ENCODE measurements around the gene ADAMTS15. TPM values are rescaled to one million over a fixed set of nuclear protein-coding genes. Genes with fewer than 3 reads are reported as not detected.

ADAMTS15 gene
- total RNA-seq, 2 experiments from 2014 or later: 0.04 to 0.05 TPM

DNA sequence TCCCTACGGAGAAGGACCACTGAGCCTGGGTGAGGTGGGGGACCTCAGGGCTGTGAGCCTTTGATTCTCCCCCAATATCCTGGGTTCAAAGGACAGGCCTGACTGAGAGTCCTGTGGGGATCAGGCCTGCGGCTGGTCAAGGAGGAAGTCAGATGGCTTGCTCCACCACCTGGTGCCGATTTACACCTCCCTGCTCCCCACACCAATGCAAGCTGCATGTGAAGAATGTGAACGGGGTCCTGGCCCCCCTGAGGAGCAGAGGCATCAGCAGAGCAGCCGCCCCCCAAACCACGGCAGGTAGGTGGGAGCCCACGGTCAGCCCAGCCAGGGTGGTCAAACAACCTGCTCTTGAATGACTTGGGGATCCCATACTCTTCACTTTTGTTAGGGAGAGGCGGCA, 26.7 kb upstream of the ADAMTS15 start:
- DNase-seq: no peak
- Mint-ChIP-seq H3K27ac (no peak overlapping the region), H3K36me3 (ENCODE audit: low read depth) (no peaks in the 10 kb centered on the region), H3K4me1 (no peaks in the 10 kb centered on the region), H3K27me3 (peaks cover 17% of the 10 kb centered on the region), H3K4me3 (no peak overlapping the region), H3K9me3 (no peaks in the 10 kb centered on the region)
- POLR2A ChIA-PET: no interaction called here
- CTCF ChIA-PET: interaction anchor here (1.0 to 1.4 kb wide), 3 partner anchors 16 to 441 kb away, joined by 3 to 5 read pairs (median 3); no protein-coding TSS in a partner anchor

DNA sequence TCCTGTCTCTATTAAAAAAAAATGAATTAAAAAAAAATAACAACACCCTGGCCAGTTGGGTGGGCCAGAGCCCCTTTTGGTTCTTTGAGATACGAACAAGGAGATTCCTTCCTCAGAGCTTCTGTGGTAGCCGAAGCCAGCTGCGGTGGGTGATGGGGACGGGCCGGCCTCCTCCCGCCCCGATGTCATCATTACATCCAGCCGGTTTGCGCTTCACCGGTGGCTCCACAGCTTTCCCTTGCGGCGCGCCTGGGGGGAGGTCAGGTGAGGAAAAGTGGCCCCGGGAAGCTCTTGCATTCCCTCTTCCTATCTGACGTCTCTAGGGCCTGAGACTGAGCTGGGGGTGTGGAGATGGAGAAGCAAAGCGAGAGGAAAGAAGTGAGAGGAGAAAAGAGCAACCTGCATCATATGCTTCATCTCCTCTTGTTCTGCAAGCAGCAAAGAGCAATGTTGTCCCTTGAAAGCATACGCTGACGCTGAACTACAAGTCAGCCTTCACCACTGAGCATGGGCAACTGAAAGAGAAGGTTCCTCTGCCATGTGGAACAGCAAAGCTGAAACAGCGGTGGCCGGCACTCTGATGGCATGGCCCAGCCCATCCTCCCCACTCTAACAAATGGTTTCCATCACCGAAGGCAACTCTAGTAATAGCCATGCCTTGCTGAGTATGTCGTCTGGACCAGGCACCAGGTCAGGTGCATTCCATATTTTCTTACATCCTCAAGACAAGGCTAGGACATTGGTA, 26.0 kb upstream of the ADAMTS15 start:
- Mint-ChIP-seq H3K27ac (no peak overlapping the region), H3K27me3 (peaks cover 24% of the 10 kb centered on the region), H3K36me3 (ENCODE audit: low read depth) (no peaks in the 10 kb centered on the region), H3K4me3 (no peak overlapping the region), H3K9me3 (no peaks in the 10 kb centered on the region), H3K4me1 (peaks cover 5% of the 10 kb centered on the region)
- ChIA-PET POLR2A (no interaction called here), CTCF (interaction anchor here (0.7 to 1.4 kb wide), 3 partner anchors 16 to 440 kb away, joined by 3 read pairs; no protein-coding TSS in a partner anchor)
- no peak for DNase-seq

DNA sequence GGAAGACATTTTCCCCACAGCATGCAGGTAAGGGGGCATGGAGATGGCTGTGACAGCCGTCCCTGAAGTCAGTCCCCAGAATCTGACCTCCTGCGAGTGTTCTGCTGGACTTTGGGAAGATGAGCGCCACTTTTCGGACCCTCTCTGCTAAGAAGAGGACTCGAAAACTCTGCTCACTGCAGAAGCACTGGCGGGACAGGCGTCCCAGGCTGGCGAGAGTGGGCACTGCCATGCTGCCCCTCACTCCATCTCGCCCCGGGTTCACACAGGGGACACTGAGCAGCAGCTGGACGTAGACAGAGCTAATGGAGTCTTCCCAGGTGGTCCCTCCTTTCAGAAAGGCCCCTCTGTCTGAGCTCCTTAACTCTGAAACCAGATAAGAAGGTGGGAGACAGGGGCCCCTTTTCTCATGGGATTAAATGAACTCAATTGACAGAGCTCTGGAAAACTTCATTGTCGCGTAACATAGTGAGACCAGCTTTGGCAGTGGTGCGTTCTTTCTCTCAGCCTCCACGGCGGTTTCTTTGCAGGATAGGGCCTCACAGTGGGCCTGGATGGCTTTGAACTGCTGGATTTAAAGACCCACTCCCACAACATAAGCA, 24.8 kb upstream of the ADAMTS15 start:
- ChIA-PET CTCF (no interaction called here), POLR2A (no interaction called here)
- H3K27me3 Mint-ChIP-seq: peaks cover 27% of the 10 kb centered on the region
- no peaks in the 10 kb centered on the region for H3K9me3 Mint-ChIP-seq
- H3K27ac Mint-ChIP-seq: no peak overlapping the region
- no peaks in the 10 kb centered on the region for H3K36me3 Mint-ChIP-seq (ENCODE audit: low read depth)
- no peak for DNase-seq
- peaks cover 7% of the 10 kb centered on the region for H3K4me1 Mint-ChIP-seq
- H3K4me3 Mint-ChIP-seq: no peak overlapping the region

DNA sequence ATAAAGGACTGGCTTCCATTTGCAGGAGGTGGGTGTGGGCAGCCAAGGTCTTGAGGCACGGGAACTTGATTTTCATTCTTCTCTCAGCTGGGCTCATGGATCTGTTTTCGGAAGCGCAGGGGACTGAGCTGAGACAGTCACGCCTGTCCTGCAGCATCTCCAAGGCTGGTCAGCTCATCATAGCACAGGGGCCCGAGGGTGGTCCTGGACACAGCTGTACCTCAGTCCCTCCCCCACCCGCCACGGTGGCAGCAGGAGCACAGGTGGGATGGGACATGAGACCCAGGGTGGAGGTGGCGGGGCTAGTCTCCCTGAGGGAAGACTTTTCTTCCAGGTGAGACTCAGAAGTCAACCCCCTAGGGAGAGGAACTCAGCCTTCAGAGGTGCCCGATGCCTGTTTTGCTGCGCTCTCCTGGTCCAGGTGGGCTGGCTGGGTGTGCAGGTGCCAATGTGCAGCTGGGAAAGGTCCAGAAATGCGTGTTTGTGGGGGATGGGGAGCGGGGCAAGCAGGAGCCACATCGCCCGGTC, 23.8 kb upstream of the ADAMTS15 start:
- POLR2A ChIA-PET: no interaction called here
- CTCF ChIA-PET: interaction anchor here (0.9 to 1.2 kb wide), 2 partner anchors 8 to 27 kb away, joined by 3 read pairs; no protein-coding TSS in a partner anchor
- peaks cover 9% of the 10 kb centered on the region for H3K4me1 Mint-ChIP-seq

DNA sequence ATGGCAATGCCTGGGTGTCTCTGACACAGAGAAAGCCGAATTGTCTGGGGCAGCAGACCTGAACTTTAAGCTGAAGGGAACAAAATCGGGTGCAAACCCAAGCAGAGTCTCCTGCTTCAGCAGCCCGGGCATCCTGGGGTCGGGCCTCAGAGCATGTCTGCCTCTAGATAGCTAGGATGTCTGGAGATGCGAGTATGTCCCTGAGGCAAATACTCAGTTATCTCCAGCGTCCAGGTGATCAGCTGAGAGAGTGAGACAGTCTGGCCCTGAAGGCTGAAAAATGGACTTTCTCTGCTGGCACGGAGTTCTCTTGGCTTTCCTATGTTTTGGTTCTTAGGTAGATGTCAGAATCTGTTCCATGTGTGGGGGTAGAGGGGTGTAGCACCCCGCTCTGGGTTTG, 23.3 kb upstream of the ADAMTS15 start:
- Mint-ChIP-seq H3K27me3 (peaks cover 41% of the 10 kb centered on the region), H3K4me1 (peaks cover 9% of the 10 kb centered on the region)
- POLR2A ChIA-PET: no interaction called here

More for the DNA sequence above, 23.8 kb upstream of the ADAMTS15 start:
- H3K27ac Mint-ChIP-seq: no peak overlapping the region
- H3K4me3 Mint-ChIP-seq: no peak overlapping the region
- DNase-seq: no peak
- H3K36me3 Mint-ChIP-seq (ENCODE audit: low read depth): no peaks in the 10 kb centered on the region
- no peaks in the 10 kb centered on the region for H3K9me3 Mint-ChIP-seq
- H3K27me3 Mint-ChIP-seq: peaks cover 37% of the 10 kb centered on the region

DNA sequence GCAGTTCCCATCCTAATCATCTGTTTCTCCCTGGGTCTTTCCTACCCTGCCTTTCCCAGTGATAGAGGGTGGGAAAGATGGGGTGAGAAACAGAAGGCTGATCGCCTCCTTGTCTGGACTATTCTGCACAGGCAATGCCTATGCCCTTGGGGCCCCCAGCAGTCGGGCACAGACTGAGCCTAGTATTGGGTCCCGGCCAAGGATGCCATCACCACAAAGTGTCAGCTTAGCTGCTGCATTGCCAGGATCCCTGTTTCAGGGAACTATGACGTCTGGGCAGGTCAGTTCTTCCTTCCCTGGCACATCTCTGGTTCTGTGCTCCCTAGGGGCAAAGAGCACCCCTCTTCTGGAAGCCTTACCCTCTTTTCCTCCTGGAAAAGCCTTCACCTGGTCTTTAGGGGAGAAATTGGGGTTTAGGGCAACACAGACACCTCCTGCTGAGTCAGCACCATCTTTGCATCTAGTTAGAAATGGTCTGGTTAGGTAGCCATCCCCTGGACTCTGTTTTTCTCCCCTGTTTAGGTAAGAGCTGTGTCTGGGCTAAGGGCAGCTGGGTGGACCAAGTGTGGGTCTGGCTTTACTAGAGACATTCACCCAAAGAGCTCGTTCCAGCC, 22.1 kb upstream of the ADAMTS15 start:
- ChIA-PET POLR2A (interaction anchor here (0.6 kb wide), 1 partner anchor 210 kb away, joined by 3 read pairs; no protein-coding TSS in a partner anchor), CTCF (interaction anchor here (0.6 to 1.7 kb wide), 2 partner anchors 280 to 436 kb away, joined by 6 to 8 read pairs; no protein-coding TSS in a partner anchor)
- Mint-ChIP-seq H3K4me1 (peaks cover 9% of the 10 kb centered on the region), H3K9me3 (no peaks in the 10 kb centered on the region), H3K27me3 (peaks cover 47% of the 10 kb centered on the region), H3K27ac (no peak overlapping the region), H3K36me3 (ENCODE audit: low read depth) (no peaks in the 10 kb centered on the region), H3K4me3 (no peak overlapping the region)
- no peak for DNase-seq

More for the DNA sequence above, 23.3 kb upstream of the ADAMTS15 start:
- H3K9me3 Mint-ChIP-seq: no peaks in the 10 kb centered on the region
- H3K27ac Mint-ChIP-seq: no peak overlapping the region
- no peak for DNase-seq
- H3K4me3 Mint-ChIP-seq: no peak overlapping the region
- CTCF ChIA-PET: interaction anchor here (0.6 to 1.2 kb wide), 3 partner anchors 9 to 1571 kb away, joined by 3 read pairs; no protein-coding TSS in a partner anchor
- H3K36me3 Mint-ChIP-seq (ENCODE audit: low read depth): no peaks in the 10 kb centered on the region

DNA sequence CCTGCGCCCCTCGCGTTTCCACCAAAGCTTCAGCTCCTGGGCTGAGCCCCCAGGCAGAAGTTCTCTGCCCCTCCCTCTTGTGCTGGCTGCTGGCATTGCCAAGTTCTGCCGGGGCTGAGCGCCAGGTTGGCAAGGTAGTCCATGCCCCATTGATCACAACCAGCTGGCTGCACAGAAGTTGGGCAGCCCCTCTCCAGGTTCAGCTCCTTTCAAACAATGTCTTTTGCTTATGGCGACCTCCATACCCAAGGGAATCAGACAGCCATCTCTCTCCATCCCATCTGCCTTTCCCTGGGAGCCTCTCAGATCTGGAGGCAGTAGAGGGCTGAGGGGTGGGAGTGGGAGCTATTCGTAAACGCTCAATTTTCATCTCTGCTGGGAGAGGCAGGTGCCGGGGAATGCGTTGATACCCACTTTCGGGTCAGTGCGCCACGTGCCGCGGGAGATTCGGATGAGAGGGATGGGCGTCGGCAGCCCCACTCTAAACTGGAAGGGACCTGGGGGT, 21.6 kb upstream of the ADAMTS15 start:
- peak overlapping the region; percentile 54 for H3K27ac Mint-ChIP-seq
- H3K9me3 Mint-ChIP-seq: no peaks in the 10 kb centered on the region
- no peak overlapping the region for H3K4me3 Mint-ChIP-seq
- ChIA-PET CTCF (interaction anchor here (0.6 to 1.7 kb wide), 2 partner anchors 280 to 435 kb away, joined by 6 to 8 read pairs; no protein-coding TSS in a partner anchor), POLR2A (no interaction called here)
- peaks cover 9% of the 10 kb centered on the region for H3K4me1 Mint-ChIP-seq
- peaks cover 47% of the 10 kb centered on the region for H3K27me3 Mint-ChIP-seq
- H3K36me3 Mint-ChIP-seq (ENCODE audit: low read depth): no peaks in the 10 kb centered on the region
- DNase-seq: no peak

DNA sequence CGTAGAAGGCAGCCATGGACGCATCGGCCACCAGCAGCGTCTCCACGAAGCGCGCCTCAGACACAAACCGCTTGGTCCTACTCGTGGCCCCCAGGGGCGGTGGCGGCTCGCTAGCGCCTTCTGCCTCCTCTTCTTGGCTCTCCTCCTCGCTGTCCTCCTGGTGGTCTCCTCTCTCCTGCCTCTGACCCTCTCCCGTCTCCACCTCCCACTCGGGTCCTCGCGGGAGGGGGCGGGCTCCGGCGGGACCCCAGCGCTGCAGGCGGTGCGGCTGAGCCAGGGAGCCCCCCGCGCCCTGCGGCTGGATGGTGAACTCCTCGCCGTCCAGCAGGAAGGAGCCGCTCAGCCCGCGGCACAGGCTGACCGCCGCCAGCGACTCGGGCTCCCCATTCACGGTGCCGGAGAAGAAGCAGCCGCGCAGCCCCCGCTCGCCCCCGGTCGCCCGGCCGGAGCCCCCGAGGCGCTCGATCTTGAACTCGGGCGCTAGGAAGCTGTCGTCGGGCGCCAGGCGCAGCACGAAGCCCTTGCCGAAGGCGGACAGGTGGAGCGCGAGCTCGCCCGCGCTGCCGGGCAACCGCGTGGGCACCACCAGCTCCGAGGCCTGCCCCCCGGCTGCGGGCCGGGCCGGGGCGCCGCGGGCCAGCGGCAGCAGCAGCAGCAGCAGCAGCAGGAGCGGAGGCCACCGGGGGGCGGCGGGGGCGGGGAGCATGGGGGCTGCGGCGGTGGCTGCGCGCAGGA, 20.7 kb upstream of the ADAMTS15 start:
- Mint-ChIP-seq H3K4me3 (no peak overlapping the region), H3K4me1 (peaks cover 9% of the 10 kb centered on the region), H3K36me3 (ENCODE audit: low read depth) (no peaks in the 10 kb centered on the region), H3K27ac (no peak overlapping the region), H3K27me3 (peaks cover 47% of the 10 kb centered on the region), H3K9me3 (no peaks in the 10 kb centered on the region)
- DNase-seq: no peak
- ChIA-PET POLR2A (no interaction called here), CTCF (interaction anchor here (1.7 kb wide), 1 partner anchor 434 kb away, joined by 8 read pairs; no protein-coding TSS in a partner anchor)

DNA sequence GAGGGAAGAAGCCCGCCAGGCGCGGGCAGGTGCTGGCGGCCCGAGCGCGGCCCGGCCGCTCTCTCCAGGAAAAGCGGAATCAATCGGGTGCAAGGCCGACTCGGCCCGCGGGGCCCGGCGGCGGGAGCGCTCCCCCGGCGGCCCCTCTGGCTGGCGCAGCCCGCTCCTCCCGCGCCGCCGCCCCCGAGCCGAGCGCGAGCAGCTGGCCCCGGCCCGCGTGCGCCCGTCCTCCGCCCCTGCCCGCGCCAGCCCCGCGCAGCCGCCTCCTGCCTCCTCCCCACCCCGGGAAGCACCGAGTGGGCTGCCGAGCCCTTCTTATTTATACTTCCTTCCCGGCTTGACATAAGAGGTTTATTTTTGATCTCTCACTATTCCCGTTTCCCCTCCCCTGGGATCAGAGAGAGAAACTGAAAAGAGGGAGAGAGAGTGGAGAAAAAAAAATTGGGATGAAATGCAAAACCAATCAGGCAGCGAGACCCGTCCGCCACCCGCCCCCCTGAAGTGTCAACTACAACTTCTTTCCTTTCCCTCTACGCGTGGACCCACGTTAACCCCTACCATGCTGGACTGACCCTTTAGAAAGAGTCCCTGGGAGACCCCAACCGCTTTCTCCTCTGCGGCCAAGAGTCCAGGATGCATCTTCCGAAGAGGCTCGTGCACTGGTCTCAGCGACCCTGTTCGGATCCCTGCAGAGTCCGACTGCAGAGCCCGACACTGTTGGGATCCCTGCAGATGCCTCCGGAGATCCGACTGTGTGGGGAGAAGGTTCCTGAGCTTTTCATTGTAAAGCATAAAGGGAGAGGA, 19.9 kb upstream of the ADAMTS15 start, which contains the start of gene ADAMTS8:
Gene ADAMTS8, minus strand, starts transcription at position 294 of the 804 bp plus-strand sequence. CDS start 323 bp downstream, outside the sequence.
- H3K36me3 Mint-ChIP-seq (ENCODE audit: low read depth): no peaks in the 10 kb centered on the region
- CTCF ChIA-PET: no interaction called here
- H3K27ac Mint-ChIP-seq: no peak within 1 kb of the TSS
- no peaks in the 10 kb centered on the region for H3K9me3 Mint-ChIP-seq
- H3K4me1 Mint-ChIP-seq: peaks cover 9% of the 10 kb centered on the region
- peaks cover 49% of the 10 kb centered on the region for H3K27me3 Mint-ChIP-seq
- no peak for DNase-seq
- POLR2A ChIA-PET: no interaction called here
- no peak within 1 kb of the TSS for H3K4me3 Mint-ChIP-seq

DNA sequence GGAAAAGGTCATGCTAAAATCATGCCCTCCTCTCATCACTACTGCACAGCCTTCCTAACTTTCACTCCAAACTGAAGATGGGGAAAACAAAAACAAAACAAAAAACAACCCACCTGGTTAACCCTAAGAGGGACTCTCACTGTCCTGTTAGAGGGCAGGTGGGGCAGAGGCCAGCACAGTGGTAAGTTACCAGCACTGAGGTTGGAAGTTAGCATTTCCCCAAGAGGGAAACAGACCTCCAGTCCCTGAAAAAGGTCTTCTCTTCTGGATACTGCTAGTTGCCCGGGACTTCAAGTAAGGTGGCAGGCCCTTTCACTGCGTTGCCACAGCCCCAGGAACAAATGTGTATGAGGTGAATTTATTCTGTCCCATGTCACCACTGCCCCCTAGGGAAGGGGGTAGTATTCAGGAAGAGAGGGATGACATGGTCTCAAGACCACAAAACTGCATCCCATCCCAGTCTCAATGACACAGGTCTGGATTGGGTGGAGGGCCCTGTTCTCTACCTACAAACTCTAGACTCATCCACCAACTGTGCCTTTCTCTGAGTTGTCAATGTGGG, 19.2 kb upstream of the ADAMTS15 start:
- H3K4me3 Mint-ChIP-seq: no peak overlapping the region
- H3K36me3 Mint-ChIP-seq (ENCODE audit: low read depth): no peaks in the 10 kb centered on the region
- H3K9me3 Mint-ChIP-seq: no peaks in the 10 kb centered on the region
- POLR2A ChIA-PET: no interaction called here
- H3K27me3 Mint-ChIP-seq: peaks cover 49% of the 10 kb centered on the region
- peaks cover 9% of the 10 kb centered on the region for H3K4me1 Mint-ChIP-seq
- CTCF ChIA-PET: interaction anchor here (3.0 kb wide), 1 partner anchor 487 kb away, joined by 12 read pairs; the partner anchor contains the start of gene SNX19
- no peak overlapping the region for H3K27ac Mint-ChIP-seq
- DNase-seq: no peak

DNA sequence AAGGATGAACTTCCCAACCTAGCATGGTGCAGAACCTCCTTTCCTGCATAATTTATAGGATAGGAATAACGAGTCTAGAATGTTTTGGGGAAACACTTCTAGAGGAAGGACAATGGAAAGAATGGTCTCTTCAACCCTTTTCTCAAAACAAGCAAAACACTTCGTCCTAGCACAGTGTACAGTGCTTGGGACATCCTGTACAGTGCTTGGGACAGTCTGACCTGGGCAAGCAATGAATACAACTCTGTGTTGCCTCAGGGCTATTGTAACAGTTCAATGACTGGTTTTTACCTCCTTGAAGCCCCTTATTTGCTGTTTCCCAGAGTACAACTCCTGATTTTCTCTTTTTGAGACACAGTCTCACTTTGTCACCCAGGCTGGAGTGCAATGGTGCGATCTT, 18.5 kb upstream of the ADAMTS15 start:
- Mint-ChIP-seq H3K4me1 (peaks cover 9% of the 10 kb centered on the region), H3K4me3 (no peak overlapping the region), H3K27me3 (peaks cover 47% of the 10 kb centered on the region), H3K36me3 (ENCODE audit: low read depth) (no peaks in the 10 kb centered on the region), H3K27ac (no peak overlapping the region), H3K9me3 (no peaks in the 10 kb centered on the region)
- DNase-seq: no peak
- POLR2A ChIA-PET: no interaction called here
- CTCF ChIA-PET: interaction anchor here (3.0 to 7.0 kb wide), 2 partner anchors 432 to 486 kb away, joined by 12 to 81 read pairs; partner anchors contain the start of gene SNX19

Measured in activated CD4-positive, alpha-beta T cell treated with anti-CD3 and anti-CD28 coated beads, Interleukin-2, amount 10 ng/mL, durations not matched to agents 7 days and 5 days (primary cell).